H1 (cell line): ENCODE measurements around the gene ANKRD6.

Experiments
- CTCF ChIP-seq, 3 experiments: IDR thresholded peaks; 1 replicate in 2 of 3; 2 replicates in 1 of 3; pipeline versions ENCODE4 v1.5.1 to v1.6.1; 2011; ENCODE audit warnings: low read length in 3 of 3, mild to moderate bottlenecking in 3 of 3, inconsistent platforms in 2 of 3, low read depth in 1 of 3, moderate library complexity in 1 of 3; ENCODE audit not compliant: insufficient read depth in 1 of 3; ENCODE audit errors: control extremely low read depth in 1 of 3
- E2F6 ChIP-seq: IDR thresholded peaks from 2 replicates; pipeline ENCODE4 v1.6.1; 2012; ENCODE audit warnings: inconsistent platforms
- EZH2 ChIP-seq: fragments of 200-600 bp; sonication (generic); IDR thresholded peaks from 2 replicates; pipeline ENCODE4 v1.7.1; 2012; ENCODE audit warnings: low read depth, mild to moderate bottlenecking, moderate library complexity, low read length, inconsistent platforms; ENCODE audit not compliant: severe bottlenecking
- HDAC6 ChIP-seq: IDR thresholded peaks from one replicate; pipeline ENCODE4 v1.7.1; 2012; ENCODE audit warnings: low read depth, mild to moderate bottlenecking, inconsistent platforms, low read length, moderate library complexity
- MAFK ChIP-seq: IDR thresholded peaks from 2 replicates; pipeline ENCODE4 v1.6.1; 2012; ENCODE audit warnings: low read depth, mild to moderate bottlenecking, improper control_type of control experiment, low read length
- PHF8 ChIP-seq: fragments of 200-600 bp; sonication (generic); conservative IDR thresholded peaks from 2 replicates; pipeline ENCODE4 v1.7.1; 2012; ENCODE audit warnings: low read depth, mild to moderate bottlenecking, inconsistent platforms, low read length, moderate library complexity
- POLR2A ChIP-seq, 2 experiments: IDR thresholded peaks; 1 replicate in 1 of 2; 2 replicates in 1 of 2; pipeline ENCODE4 v1.6.1; 2011; ENCODE audit warnings: low read depth in 2 of 2, low read length in 2 of 2, mild to moderate bottlenecking in 2 of 2; ENCODE audit errors: control extremely low read depth in 1 of 2
- POLR2AphosphoS5 ChIP-seq: IDR thresholded peaks from 2 replicates; pipeline ENCODE4 v1.6.1; 2011; ENCODE audit warnings: low read depth, low read length
- RAD21 ChIP-seq, 2 experiments: IDR thresholded peaks in 1 of 2; conservative IDR thresholded peaks in 1 of 2; 2 replicates each; pipeline ENCODE4 v1.6.1; 2011; ENCODE audit warnings: low read depth in 2 of 2, low read length in 2 of 2, improper control_type of control experiment in 1 of 2, inconsistent platforms in 1 of 2, mild to moderate bottlenecking in 1 of 2, moderate library complexity in 1 of 2
- RXRA ChIP-seq: IDR thresholded peaks from 2 replicates; pipeline ENCODE4 v1.6.1; 2011; ENCODE audit warnings: low read depth, mild to moderate bottlenecking, low read length, moderate library complexity; ENCODE audit not compliant: insufficient read depth
- SIN3A ChIP-seq, 2 experiments: IDR thresholded peaks in 1 of 2; conservative IDR thresholded peaks in 1 of 2; 2 replicates each; pipeline ENCODE4 v1.6.1; 2011 to 2012; ENCODE audit warnings: low read length in 2 of 2, improper control_type of control experiment in 1 of 2, low read depth in 1 of 2, mild to moderate bottlenecking in 1 of 2
- TEAD4 ChIP-seq: IDR thresholded peaks from 2 replicates; pipeline ENCODE4 v1.6.1; 2012; ENCODE audit warnings: low read depth, low read length, inconsistent platforms, mixed read lengths
- USF2 ChIP-seq: IDR thresholded peaks from 2 replicates; pipeline ENCODE4 v1.6.1; 2011; ENCODE audit warnings: low read length, improper control_type of control experiment

- no peak for TF ChIP-seq CTCF (IDR thresholded peaks at IDR 0.05; ENCODE audit: control extremely low read depth in 1 of 3, insufficient read depth in 1 of 3, low read depth in 1 of 3, low read length in 3 of 3)
- TF ChIP-seq TEAD4, result no peak
- TF ChIP-seq E2F6, result no peak
- TF ChIP-seq USF2, result no peak
- no peak for TF ChIP-seq POLR2A (IDR thresholded peaks at IDR 0.05; ENCODE audit: control extremely low read depth in 1 of 2, low read depth in 2 of 2, low read length in 2 of 2)
- TF ChIP-seq RAD21 (IDR thresholded peaks at IDR 0.05 in 1 of 2, conservative IDR thresholded peaks at IDR 0.05 in 1 of 2; ENCODE audit: low read depth in 2 of 2, low read length in 2 of 2), result no peak
- TF ChIP-seq EZH2, result no peak
- TF ChIP-seq RXRA, result no peak
- no peak for TF ChIP-seq PHF8
- no peak for TF ChIP-seq POLR2AphosphoS5
- TF ChIP-seq HDAC6, result no peak
- no peak for TF ChIP-seq MAFK
- no peak for TF ChIP-seq SIN3A (conservative IDR thresholded peaks at IDR 0.05 in 1 of 2, IDR thresholded peaks at IDR 0.05 in 1 of 2; ENCODE audit: low read depth in 1 of 2, low read length in 2 of 2)
Measured at GRCh38 chr6:89487864-89488263, 54.9 kb downstream of the ANKRD6 start.
